Transverse colon (tissue), 4 donors: Measurements from ENCODE around the gene PGLYRP3. TPM values are rescaled to one million over a fixed set of nuclear protein-coding genes. Genes with fewer than 3 reads are reported as not detected.
"Not testable (repeated sequence)": the region's sequence is repeated elsewhere in the genome, so short reads cannot be mapped to it uniquely, and the experiment has no call there.

Experiments used
- DNase-seq: peaks from one replicate; pipeline ENCODE4 v3.0.0-alpha.2; 2019
- H3K27ac ChIP-seq, 4 donors: fragments of 200-600 bp; sonication (generic); 2 replicates each; pipeline ENCODE4 v1.5.1; 2016 to 2018; ENCODE audit warnings: inconsistent platforms in 4 of 4
- H3K27me3 ChIP-seq: fragments of 200-600 bp; sonication (generic); 2 replicates; pipeline ENCODE4 v1.5.1; 2017; ENCODE audit warnings: inconsistent platforms
- H3K36me3 ChIP-seq, 4 donors: fragments of 200-600 bp; sonication (generic); 2 replicates each; pipeline ENCODE4 v1.5.1; 2017 to 2019; ENCODE audit warnings: inconsistent platforms in 4 of 4
- H3K4me1 ChIP-seq, 4 donors: fragments of 200-600 bp; sonication (generic); 2 replicates each; pipeline ENCODE4 v1.5.1; 2017 to 2020; ENCODE audit warnings: inconsistent platforms in 4 of 4
- H3K4me3 ChIP-seq, 4 donors: fragments of 200-600 bp; sonication (generic); 1 replicate in 1 of 4; 2 replicates in 3 of 4; pipeline versions ENCODE4 v1.5.1 to v1.6.1; 2017 to 2019; ENCODE audit warnings: inconsistent platforms in 4 of 4
- H3K9me3 ChIP-seq, 2 donors: fragments of 200-600 bp; sonication (generic); 2 replicates each; pipeline ENCODE4 v1.5.1; 2017 to 2019; ENCODE audit warnings: inconsistent platforms in 2 of 2
- CTCF ChIP-seq, 5 experiments: fragments of 200-600 bp in 3 of 5; fragments of 450-650 bp in 2 of 5; sonication (generic) in 3 of 5; IDR thresholded peaks; 1 replicate in 2 of 5; 2 replicates in 3 of 5; pipeline ENCODE4 v1.5.1; 2016 to 2017; ENCODE audit warnings: antibody characterized with exemption in 5 of 5, inconsistent platforms in 3 of 5, mild to moderate bottlenecking in 2 of 5, moderate library complexity in 1 of 5
- EP300 ChIP-seq: sonication (generic); formaldehyde crosslinking; IDR thresholded peaks from one replicate; pipeline ENCODE4 v1.6.1; 2017; ENCODE audit warnings: antibody characterized with exemption, low read depth
- POLR2A ChIP-seq: fragments of 450-650 bp; IDR thresholded peaks from one replicate; pipeline ENCODE4 v1.6.1; 2016; ENCODE audit warnings: antibody characterized with exemption, mild to moderate bottlenecking, moderate library complexity
- POLR2AphosphoS5 ChIP-seq, 3 donors: sonication (generic); formaldehyde crosslinking; IDR thresholded peaks; one replicate each; pipeline ENCODE4 v1.6.1; 2016; ENCODE audit warnings: antibody characterized with exemption in 3 of 3
- WGBS, 2 donors: methylation state at CpG; one replicate each; pipeline ENCODE4 v1.1.5; 2018; ENCODE audit warnings: low coverage in 1 of 2; 5-methylcytosine and 5-hydroxymethylcytosine counted together
- in situ Hi-C, 4 donors: fragments of 200-750 bp; cut with MboI; loops; one replicate each; pipeline versions ENCODE4 v1.15.0 to v1.15.1; 2017; ENCODE audit warnings: low sequenced_read_pairs in 3 of 4, low pct_ligation_motif_present in 1 of 4, low pct_unique_long_range_greater_than_20kb in 1 of 4
- intact Hi-C: fragments of 100-400 bp; cut with DNase I; formaldehyde crosslinking; loops from one replicate; pipeline ENCODE4 v1.15.1; 2023; ENCODE audit warnings: low total_unique reads
- total RNA-seq, 4 donors: library from RNA; depleted of rRNA; stranded (reverse); fragments of >200 nt; gene quantifications; one replicate each; pipeline ENCODE4 v1.1.0, GENCODE V29; 2016

Gene PGLYRP3
- total RNA-seq, 4 donors from 2014 or later, result not detected

- WGBS, 2 donors, result 64% methylated on average over 7 of the region's 7 CpGs; no CpG with 5 or more reads in 1 of the 2 donors
- no peak for TF ChIP-seq CTCF (IDR thresholded peaks at IDR 0.05)
- no peak for TF ChIP-seq POLR2A
- TF ChIP-seq EP300, result no peak
- TF ChIP-seq POLR2AphosphoS5 (IDR thresholded peaks at IDR 0.05), result no peak
- DNase-seq, result no peak
Observed at GRCh38 chr1:153347856-153348255, 35.1 kb upstream of the PGLYRP3 start.

GRCh38 chr1:153347049-153347448 lies 34.3 kb upstream of the PGLYRP3 start:
- H3K4me1 ChIP-seq, intact Hi-C loops, H3K4me3 ChIP-seq, H3K27ac ChIP-seq, DNase-seq, H3K36me3 ChIP-seq, H3K9me3 ChIP-seq: not testable (repeated sequence)
- peaks cover 29% of the 10 kb centered on the region for H3K27me3 ChIP-seq
- WGBS, 2 donors, result 54 to 72% methylated on average over 3 to 14 of the region's 14 CpGs
- in situ Hi-C loops, result loop anchor here in 1 of 4 donors (5.0 kb wide), 1 partner anchor 140 kb away; no protein-coding TSS in a partner anchor

More at GRCh38 chr1:153347856-153348255, 35.1 kb upstream of the PGLYRP3 start:
- no peaks in the 10 kb centered on the region for H3K9me3 ChIP-seq
- no peaks in the 10 kb centered on the region for H3K4me1 ChIP-seq
- no peak overlapping the region for H3K27ac ChIP-seq
- no peaks in the 10 kb centered on the region for H3K36me3 ChIP-seq
- intact Hi-C loops (no loop called here), in situ Hi-C loops (loop anchor here in 1 of 4 donors (5.0 kb wide), 1 partner anchor 139 kb away; no protein-coding TSS in a partner anchor)
- no peak overlapping the region for H3K4me3 ChIP-seq
- peaks cover 32% of the 10 kb centered on the region for H3K27me3 ChIP-seq

GRCh38 chr1:153346077-153346723 lies 33.4 kb upstream of the PGLYRP3 start:
- no peak for DNase-seq
- Histone ChIP-seq H3K4me3 (no peak overlapping the region), H3K4me1 (no peaks in the 10 kb centered on the region), H3K9me3 (no peaks in the 10 kb centered on the region), H3K27ac (no peak overlapping the region), H3K36me3 (no peaks in the 10 kb centered on the region), H3K27me3 (peaks cover 20% of the 10 kb centered on the region)
- intact Hi-C loops, result no loop called here
- in situ Hi-C loops, result loop anchor here in 1 of 4 donors (5.0 kb wide), 1 partner anchor 141 kb away; no protein-coding TSS in a partner anchor
- TF ChIP-seq EP300 (no peak), CTCF (IDR thresholded peaks at IDR 0.05) (no peak), POLR2AphosphoS5 (IDR thresholded peaks at IDR 0.05) (no peak), POLR2A (no peak)
- WGBS, 2 donors, result 29 to 41% methylated on average over 6 of the region's 6 CpGs

- H3K27ac ChIP-seq, result no peak overlapping the region
- no peak for DNase-seq
Observed at GRCh38 chr1:153345187-153346076, 32.7 kb upstream of the PGLYRP3 start.

More at GRCh38 chr1:153345187-153346076, 32.7 kb upstream of the PGLYRP3 start:
- no peak for TF ChIP-seq EP300
- TF ChIP-seq POLR2A, result no peak
- TF ChIP-seq CTCF (IDR thresholded peaks at IDR 0.05), result no peak
- TF ChIP-seq POLR2AphosphoS5 (IDR thresholded peaks at IDR 0.05), result no peak
- intact Hi-C loops (no loop called here), in situ Hi-C loops (loop anchor here in 1 of 4 donors (5.0 kb wide), 1 partner anchor 142 kb away; no protein-coding TSS in a partner anchor)
- Histone ChIP-seq H3K36me3 (no peaks in the 10 kb centered on the region), H3K27me3 (peaks cover 14% of the 10 kb centered on the region), H3K4me3 (no peak overlapping the region), H3K4me1 (no peaks in the 10 kb centered on the region), H3K9me3 (no peaks in the 10 kb centered on the region)
- 71 to 76% methylated on average over 7 to 14 of the region's 14 CpGs for WGBS, 2 donors
